ENCODE measurements around the gene VPS26B.
"Not testable (repeated sequence)": the region's sequence is repeated elsewhere in the genome, so short reads cannot be mapped to it uniquely, and the experiment has no call there.

The VPS26B gene

GRCh38 chr11:134231958-134232659 lies 7.6 kb downstream of the VPS26B start:
- DNase-seq (ENCODE audit: low read depth), result no peak

- no peak for DNase-seq (ENCODE audit: low read depth)
Measured at GRCh38 chr11:134233729-134234179, 9.3 kb downstream of the VPS26B start.

- no peak for DNase-seq (ENCODE audit: low read depth)
Measured at GRCh38 chr11:134235399-134235798, 10.9 kb downstream of the VPS26B start.

- DNase-seq (ENCODE audit: low read depth), result no peak
Measured at GRCh38 chr11:134236834-134237556, 12.5 kb downstream of the VPS26B start.

GRCh38 chr11:134237557-134237922 lies 13.1 kb downstream of the VPS26B start:
- DNase-seq (ENCODE audit: low read depth), result no peak

GRCh38 chr11:134238956-134239355 lies 14.5 kb downstream of the VPS26B start:
- no peak for DNase-seq (ENCODE audit: low read depth)

- no peak for DNase-seq (ENCODE audit: low read depth)
Measured at GRCh38 chr11:134240592-134240991, 16.1 kb downstream of the VPS26B start.

- no peak for DNase-seq (ENCODE audit: low read depth)
Measured at GRCh38 chr11:134242376-134242775, 17.9 kb downstream of the VPS26B start.

- no peak for DNase-seq (ENCODE audit: low read depth)
Measured at GRCh38 chr11:134243913-134244312, 19.4 kb downstream of the VPS26B start.

GRCh38 chr11:134244593-134244992 lies 20.1 kb downstream of the VPS26B start:
- no peak for DNase-seq (ENCODE audit: low read depth)

GRCh38 chr11:134245434-134245833 lies 21.0 kb downstream of the VPS26B start:
- no peak for DNase-seq (ENCODE audit: low read depth)

GRCh38 chr11:134246100-134246499 lies 21.6 kb downstream of the VPS26B start:
- DNase-seq (ENCODE audit: low read depth), result no peak

- no peak for DNase-seq (ENCODE audit: low read depth)
Measured at GRCh38 chr11:134246678-134247077, 22.2 kb downstream of the VPS26B start.

GRCh38 chr11:134248910-134249480 lies 24.5 kb downstream of the VPS26B start:
- DNase-seq (ENCODE audit: low read depth), result no peak

GRCh38 chr11:134250246-134250645 lies 25.8 kb downstream of the VPS26B start:
- no peak for DNase-seq (ENCODE audit: low read depth)

GRCh38 chr11:134250675-134251074 lies 26.2 kb downstream of the VPS26B start:
- no peak for DNase-seq (ENCODE audit: low read depth)

GRCh38 chr11:134252346-134253187 lies 28.1 kb downstream of the VPS26B start:
- no peak for DNase-seq (ENCODE audit: low read depth)

GRCh38 chr11:134253188-134253993 lies 28.9 kb downstream of the VPS26B start, which contains the start of the genes ACAD8 and THYN1:
ACAD8 (plus strand) TSS chr11:134253568; CDS start chr11:134253601, 33 bp downstream.
THYN1 (minus strand) TSS chr11:134253352; CDS start chr11:134252882, 470 bp downstream.
- DNase-seq (ENCODE audit: low read depth), result peak; percentile 92

GRCh38 chr11:134254433-134255183 lies 30.1 kb downstream of the VPS26B start:
- no peak for DNase-seq (ENCODE audit: low read depth)

GRCh38 chr11:134255184-134255561 lies 30.7 kb downstream of the VPS26B start:
- DNase-seq (ENCODE audit: low read depth), result not testable (repeated sequence)

Measured in stimulated activated CD8-positive, alpha-beta memory T cell treated with anti-CD3 and anti-CD28 coated beads, Interleukin-12 subunit alpha, Interleukin-12 subunit beta, amount 100 ng/mL, for 4 hours (primary cell).